CD4-positive, alpha-beta T cell treated with Interferon alpha-2 for 1 hour (primary cell): ENCODE measurements around the gene RASL12.
"Not testable (repeated sequence)": the region's sequence is repeated elsewhere in the genome, so short reads cannot be mapped to it uniquely, and the experiment has no call there.

Experiments
- DNase-seq, 2 donors: peaks; one replicate each; pipeline ENCODE4 v3.0.0-alpha.2; 2020 to 2022

Gene RASL12

DNA sequence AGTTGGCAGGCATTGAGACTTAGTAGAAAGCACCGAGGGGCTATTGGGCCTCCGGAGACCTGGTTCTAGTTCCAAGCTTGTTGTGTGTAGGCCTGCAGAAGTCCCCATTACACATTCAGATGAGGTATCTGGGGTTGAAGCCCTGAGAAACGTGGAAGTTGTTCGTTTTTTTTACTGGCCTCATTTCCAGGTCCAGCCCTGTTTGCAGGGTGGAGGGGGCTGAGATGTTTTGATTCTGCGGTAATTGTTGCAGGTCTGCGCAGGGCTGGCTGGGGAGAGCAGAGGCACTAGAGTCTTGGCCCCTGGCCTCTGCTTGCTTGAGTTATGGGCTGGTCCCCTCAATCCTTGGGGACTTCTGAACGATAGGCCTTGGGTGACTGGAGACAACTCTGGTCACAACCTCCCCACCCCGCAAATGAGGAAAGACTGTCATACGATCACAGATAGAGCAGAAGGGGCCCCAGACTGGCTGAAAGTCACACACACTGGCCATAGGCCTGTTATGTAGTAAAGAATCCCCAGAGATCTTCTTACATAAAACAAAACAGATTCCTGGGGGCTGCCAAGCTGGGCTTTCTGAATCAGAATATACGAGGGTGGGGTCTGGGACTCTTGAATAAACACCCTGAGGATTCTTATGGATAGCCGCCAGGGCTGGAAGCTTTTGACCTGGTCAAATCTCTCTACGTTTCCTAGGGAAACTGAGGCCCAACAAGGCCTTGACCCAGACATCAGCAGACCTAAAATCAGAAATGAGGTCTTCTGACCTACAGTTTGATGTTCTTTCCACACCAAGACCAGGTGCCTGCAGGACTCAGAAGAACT, 24.4 kb upstream of the RASL12 start:
- DNase-seq: no peak

DNA sequence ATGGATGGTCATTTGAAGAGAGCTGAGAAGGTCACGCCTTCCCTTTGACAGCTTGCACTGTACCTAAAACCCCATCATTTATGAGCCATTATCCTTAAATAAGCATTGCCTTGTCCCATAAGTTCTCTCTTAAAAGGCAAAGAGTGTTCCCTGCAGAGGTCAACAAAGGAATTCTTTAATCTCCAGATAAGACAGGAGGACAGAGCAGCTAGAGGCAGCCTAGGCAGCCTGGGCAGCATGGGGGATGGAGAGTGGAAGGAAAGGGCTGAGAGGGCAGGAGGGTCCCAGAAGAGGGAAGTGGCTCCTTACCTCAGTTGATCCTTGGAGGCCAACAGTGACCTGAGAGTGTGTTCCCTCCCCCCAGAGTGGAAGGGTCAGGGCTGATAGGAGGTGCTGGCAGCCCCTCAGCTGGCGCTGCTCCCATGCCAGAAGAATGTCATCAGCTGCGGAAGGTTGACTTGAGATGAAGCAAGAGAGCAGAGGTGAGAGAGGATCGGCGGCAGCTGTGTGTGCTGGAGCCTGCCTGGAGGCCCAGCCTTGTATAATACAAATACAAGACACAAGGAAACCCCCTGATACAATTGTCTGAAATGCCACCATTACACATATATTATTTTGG, 21.5 kb upstream of the RASL12 start:
- no peak for DNase-seq

DNA sequence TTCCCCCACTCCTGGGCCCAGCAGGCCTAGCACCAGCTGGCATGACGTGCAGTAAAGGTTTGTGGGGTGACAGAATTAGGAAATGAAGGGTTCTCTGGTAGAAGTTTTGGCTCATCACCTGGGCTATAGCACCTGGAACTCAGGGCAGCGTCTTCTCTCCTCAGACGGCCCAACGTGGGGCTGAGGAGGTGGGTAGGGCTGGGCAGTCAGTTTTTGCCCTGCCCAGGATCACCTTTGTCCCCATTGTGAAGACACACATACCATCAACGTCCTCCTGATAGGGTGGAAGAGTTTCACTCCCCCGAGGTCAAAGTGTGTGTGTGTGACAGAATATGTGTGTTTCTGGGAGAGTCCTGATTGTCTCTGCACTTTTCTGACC, 20.8 kb upstream of the RASL12 start:
- DNase-seq: no peak

DNA sequence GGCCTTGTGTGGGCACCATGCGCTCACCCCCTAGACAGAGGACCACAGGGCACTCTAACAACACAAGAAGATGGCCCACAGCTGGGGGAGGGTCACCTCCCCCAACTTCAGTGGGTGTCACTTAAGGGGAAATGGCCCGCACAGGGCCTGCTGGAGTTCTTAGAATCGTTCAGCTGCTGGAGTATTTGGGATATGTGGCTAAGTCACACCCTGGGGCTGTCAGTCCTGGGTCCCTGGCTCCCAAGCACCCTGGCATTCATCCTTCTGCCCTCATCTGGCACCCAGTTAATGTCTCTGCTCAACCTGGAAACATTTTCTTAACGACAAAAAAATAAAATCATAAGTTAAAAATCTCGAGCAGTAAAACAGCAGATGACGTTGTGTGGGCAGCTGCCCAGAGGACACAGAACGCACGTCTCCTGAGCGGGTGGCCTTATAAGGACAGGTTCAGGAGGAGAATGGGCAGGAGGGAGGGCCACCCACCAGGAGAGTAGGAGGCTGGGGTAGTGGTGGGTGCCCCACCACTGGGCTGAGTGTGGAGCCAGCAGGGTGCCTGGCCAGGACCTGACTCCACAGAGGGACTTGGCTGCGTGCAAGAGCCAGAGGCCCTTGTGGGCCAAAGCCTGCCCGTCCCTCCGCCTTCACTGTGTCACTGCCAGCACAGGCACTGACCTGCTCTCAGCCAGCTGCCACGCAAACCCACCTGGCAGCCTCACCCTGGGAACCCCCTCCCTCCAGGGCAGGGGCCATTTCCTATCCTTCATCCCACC, 20.3 kb upstream of the RASL12 start:
- no peak for DNase-seq

DNA sequence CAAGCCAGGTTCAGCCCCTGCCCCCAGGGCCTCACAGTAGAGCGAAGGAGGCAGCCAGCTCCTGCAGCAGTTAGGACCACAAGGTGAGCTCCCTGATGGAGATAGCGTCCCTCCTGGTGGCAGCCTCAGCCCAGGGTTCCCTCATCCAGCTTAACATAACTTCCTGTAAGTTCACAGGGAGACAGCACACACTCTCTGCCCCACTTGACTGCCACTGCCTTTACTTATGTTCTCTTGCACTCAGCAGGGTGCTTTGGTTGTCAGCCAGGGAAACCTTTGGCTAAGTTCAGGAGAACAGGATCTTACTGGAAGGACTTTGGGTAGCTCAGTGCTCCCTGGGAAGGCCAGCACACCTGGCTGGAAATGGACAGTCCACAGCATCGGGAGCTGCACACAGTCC, 19.6 kb upstream of the RASL12 start:
- DNase-seq: no peak

DNA sequence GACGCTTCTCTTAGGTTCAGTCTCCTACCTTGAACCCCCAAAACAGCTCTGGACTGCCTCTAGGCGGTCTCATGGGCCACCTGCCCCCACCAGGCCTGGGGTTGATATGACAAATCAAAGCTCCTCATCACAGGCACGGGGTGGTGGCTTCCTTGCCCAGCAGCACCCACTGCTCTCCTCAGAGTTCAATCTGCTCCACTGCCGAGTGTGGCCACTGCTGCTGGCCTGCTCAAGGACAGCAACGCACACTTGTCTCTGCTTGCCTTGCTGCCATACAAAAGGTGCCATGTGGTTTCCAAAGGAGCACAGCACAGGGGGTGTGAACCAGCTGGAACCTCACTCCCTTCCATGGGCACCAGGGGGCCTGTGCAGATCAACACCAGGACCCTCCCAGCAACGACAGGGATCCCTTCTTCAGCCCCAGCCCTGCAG, 18.9 kb upstream of the RASL12 start:
- DNase-seq: no peak

DNA sequence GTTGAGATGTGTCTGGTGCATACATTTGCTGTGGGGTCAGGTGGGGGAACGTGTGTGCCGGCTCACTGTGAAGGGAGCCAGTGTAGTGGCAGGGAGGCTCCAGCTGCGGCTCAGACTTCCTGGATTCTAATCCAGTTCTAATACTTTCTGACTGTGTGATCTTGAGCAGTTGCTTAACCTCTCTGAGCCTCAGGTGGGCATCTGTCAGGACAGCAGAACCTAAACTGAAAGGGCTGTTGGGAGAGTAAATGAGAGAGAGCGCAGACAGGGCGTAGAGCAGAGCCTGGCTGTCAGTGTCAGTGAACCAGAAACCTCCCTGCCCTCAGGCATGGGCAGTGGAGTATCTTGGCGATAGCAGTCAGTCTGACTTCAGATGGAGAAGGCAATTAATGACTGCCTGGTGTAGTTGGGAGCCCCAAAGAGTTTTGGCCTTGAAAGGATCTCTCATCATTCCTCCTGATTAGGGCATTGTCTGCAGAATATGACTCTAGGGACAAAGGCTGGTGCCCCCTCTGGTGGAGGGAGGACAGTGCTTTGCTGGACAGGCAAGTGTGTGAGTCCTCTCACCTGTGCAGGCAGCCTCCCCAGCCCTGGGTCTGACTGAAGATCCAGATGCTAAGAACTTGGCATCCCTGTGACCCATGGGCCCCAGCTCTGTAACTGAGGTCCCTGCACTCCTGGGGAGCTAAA, 18.3 kb upstream of the RASL12 start:
- peak in 1 of 2 donors; percentile 7 for DNase-seq

DNA sequence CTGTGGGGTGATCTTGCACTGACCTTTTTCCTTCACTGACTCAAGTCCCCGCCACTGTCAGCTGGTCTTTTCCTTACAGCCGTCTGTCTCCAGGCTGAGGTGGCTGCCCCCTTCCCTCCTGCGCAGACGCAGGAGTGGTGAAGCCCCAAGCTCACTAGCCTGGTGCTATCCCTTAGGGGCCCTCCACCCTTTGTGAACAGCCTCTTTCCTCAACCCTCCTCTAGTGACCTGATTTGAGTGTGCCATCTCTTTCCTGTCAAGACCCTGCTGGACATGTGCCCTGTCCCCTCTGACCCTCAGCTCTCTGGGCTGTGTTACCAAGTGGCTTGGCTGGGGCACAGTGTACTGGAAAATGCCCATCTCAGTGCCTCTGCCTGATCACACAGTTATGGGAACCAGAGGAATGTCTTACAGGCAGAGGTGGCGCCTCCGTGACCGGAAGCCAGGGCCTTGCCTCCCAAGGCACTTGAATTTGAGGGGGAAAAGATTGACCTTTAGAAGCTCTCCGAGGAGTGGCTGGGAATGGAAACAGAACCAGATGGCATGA, 17.5 kb upstream of the RASL12 start:
- DNase-seq: no peak

DNA sequence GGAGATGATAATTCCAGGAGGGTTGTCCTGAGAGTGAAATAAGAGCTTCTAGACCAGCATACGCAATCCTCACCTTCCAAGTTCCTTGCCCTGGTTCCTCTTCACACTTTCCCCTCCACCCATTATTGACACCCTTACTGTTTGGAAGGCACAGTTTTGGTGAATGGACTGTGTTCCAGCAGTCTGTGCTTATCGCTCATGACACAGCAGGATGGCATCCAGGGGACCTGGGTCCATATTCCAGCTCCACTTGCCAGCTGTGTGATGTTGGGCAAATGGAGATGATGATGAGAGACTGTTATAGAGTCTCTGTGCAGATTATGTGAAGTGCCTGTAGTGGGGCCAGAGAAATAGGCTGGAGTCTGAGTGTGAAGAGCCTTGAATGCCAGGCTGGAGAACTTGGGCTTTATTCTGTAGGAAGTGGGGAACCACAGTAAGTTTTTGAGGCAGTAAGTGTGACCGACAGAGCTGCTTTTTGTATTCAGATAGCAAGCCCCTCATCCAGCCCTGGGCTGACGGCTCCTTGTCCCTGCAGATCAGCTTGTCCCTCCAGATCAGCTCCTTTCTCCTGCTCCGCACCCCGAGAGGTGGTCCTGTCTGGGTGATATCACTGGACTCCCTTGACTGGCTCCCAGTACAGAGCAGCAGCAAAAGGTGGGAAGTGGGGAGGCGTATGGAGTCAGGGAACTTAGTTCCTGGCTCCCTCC, 16.9 kb upstream of the RASL12 start:
- no peak for DNase-seq

DNA sequence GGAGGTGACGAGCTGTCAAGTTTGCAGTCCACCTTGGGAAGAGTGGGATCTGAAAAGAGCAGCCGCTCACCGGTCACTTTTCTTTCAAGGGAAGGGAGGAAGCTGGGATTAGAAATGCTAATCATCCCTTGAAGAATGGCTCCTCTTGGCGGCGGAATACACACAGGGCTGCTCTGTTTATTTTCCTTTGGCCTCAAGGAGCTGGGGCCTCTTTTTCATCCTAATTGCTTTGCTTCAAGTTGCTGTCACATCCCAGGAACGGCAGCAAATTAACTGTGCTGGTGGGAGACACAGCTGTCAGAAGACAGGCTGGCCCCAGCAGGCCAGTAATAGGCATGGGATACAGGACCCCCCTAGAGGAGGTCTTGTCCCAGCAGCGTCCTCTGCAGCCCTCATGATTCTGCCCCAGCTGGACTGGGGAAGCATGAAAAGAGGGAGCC, 15.5 kb upstream of the RASL12 start:
- no peak for DNase-seq

DNA sequence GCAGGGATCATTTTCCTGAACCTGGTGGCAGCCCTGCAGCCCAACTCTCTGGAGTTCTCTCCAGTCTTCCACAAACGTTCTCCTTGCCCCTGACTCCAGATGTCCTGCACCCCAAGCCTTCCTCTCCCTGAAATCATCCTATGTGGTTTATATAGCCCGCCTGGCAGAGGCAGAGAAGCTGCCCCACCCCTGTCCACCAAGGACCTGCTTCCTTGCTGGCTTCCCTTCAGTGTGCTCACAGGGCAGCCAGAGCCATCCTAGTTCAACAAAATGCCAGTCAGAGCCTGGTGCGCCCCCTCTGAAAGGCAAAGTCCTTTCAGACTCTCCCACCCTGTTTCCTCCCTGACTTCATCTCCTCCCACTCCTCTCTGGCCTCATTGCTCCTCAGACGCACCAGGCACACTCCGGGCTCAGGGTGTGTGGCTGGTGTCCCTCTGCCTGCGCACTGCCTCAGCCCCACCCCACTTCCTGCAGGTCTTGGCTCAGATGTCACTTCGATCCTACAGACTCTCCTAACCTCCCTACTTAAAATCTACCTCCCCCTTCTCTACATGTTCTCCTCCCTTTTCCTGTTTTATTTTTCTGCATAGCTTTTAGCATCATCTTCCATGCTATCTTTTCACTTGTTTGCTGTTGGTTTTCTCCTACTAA, 14.6 kb upstream of the RASL12 start:
- DNase-seq: peak in 1 of 2 donors; percentile 8

DNA sequence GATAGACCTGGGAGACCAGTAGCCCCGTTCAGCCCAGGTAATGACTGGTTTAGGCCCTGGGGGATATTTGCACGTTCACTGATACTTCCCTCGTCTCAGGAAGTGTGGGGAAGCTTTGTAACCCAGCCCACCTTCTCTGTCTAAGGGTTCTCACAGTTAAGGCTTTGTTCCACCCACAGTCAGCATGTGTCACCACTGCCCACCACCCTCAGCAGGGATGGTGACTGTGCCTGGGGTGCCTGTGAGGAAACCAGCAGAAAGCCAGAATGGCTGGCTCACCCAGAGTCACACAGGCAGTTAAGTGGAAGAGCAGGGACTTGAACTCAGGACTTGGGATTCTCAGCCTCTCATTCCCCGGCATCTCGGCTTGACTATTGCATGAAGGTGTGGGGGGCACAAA, 14.0 kb upstream of the RASL12 start:
- no peak for DNase-seq

DNA sequence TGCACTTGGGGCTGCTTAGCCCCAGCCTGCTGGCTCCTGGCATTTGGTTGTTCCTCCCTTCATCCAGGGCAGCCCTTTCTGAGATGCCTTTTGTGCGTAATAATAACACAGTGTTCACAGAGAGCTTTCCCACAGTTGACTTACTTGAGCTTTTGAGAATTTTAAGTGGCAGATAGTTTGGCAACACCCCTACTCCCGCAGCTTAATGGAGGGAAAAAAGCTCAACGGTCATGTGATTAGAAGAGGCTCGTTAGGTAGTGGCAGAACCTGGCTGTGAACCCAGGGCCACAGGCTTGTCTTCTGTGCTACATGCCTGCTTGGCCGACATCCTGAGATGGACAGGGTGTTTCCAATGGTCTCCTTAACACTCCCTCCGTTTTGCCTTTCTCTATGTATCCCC, 13.5 kb upstream of the RASL12 start:
- no peak for DNase-seq

DNA sequence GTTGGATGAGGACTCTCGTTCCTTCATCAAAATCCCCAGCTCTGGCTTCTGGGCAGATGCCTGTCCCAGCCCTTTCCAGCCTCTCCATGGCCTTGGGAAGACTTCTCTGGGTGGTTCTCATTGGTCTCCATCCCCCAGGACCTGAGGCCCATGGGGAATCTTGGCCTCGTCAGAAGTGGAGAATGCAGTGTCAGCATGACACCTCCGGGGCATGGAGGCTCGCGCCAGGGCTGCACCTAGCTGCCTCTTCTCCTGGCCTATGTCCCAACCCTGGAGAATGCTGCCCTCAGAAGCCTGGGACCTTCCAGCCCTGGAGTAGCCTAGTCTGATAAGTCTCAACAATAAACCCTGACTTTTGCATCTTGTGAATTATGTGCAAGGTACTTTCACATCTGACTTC, 11.8 kb upstream of the RASL12 start:
- no peak for DNase-seq

DNA sequence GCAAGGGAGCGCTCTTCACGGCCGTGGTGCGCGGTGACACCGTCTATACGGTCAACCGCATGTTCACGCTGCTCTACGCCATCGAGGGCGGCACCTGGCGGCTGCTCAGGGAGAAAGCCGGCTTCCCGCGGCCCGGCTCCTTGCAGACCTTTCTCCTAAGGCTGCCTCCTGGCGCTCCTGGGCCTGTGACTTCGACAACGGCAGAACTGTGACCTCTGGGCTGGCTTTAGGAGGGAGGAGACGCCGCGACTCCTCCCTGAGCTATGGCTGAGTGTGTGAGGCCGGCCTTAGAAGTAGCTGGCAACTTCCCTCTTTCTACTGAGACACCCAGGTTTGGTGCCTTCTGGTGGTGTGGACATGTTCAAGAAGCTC, 10.2 kb upstream of the RASL12 start:
- peak; percentile 18 to 37 for DNase-seq

DNA sequence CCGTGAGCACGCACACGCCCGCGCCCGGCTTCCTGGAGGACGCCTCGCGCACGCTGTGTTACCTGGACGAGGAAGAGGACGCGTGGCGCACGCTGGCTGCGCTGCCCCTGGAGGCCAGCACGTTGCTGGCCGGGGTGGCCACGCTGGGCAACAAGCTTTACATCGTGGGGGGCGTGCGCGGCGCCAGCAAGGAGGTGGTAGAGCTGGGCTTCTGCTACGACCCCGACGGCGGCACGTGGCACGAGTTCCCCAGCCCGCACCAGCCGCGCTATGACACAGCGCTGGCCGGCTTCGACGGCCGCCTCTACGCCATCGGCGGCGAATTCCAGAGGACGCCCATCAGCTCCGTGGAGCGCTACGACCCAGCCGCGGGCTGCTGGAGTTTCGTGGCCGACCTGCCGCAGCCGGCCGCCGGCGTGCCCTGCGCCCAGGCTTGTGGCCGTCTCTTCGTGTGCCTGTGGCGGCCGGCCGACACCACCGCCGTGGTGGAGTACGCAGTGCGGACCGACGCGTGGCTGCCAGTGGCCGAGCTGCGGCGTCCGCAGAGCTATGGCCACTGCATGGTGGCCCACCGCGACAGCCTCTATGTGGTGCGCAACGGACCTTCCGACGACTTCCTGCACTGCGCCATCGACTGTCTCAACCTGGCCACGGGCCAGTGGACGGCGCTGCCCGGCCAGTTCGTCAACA, 9.6 kb upstream of the RASL12 start:
- no peak for DNase-seq

DNA sequence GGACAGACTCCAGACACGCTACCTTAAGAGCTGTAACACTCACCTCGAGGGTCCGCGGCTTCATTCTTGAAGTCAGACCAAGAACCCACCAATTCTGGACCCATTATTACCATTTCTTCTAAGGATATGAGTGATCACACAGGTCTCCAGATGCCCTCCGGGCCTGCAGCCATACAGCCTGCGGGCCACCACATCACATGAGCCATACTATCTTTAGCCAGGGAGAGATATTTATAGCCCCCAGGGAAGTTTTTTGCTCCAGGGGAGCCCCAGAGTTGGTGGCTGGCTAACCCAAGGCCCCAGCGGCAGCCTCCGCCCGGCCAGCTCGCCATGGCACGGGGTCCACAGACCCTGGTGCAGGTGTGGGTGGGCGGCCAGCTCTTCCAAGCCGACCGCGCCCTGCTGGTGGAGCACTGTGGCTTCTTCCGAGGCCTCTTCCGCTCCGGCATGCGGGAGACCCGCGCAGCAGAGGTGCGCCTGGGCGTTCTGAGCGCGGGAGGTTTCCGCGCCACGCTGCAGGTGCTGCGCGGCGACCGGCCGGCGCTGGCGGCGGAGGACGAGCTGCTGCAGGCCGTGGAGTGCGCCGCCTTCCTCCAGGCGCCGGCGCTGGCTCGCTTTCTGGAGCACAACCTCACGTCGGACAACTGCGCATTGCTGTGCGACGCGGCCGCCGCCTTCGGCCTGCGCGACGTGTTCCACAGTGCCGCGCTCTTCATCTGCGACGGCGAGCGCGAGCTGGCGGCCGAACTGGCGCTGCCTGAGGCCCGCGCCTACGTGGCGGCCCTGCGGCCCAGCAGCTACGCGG, 8.9 kb upstream of the RASL12 start, which contains the start of gene KBTBD13:
KBTBD13 (plus strand) TSS at position 261 of the 805 bp plus-strand sequence; CDS start at position 331, 70 bp downstream.
- no peak for DNase-seq

DNA sequence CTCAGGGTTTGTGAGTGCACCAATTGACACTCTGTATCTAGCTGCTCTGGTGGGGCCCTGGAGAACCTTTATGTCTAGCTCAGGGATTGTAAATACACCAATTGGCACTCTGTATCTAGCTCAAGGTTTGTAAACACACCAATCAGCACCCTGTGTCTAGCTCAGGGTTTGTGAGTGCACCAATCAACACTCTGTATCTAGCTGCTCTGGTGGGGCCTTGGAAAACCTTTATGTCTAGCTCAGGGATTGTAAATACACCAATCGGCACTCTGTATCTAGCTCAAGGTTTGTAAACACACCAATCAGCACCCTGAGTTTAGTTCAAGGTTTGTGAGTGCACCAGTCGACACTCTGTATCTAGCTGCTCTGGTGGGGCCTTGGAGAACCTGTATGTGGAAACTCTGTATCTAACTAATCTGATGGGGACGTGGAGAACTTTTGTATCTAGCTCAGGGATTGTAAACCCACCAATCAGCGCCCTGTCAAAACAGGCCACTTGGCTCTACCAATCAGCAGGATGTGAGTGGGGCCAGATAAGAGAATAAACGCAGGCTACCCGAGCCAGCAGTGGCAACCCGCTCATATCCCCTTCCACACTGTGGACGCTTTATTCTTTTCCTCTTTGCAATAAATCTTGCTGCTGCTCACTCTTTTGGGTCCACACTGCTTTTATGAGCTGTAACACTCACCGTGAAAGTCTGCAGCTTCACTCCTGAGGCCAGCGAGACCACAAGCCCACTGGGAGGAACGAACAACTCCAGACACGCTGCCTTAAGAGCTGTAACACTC, 8.0 kb upstream of the RASL12 start:
- DNase-seq: not testable (repeated sequence)

DNA sequence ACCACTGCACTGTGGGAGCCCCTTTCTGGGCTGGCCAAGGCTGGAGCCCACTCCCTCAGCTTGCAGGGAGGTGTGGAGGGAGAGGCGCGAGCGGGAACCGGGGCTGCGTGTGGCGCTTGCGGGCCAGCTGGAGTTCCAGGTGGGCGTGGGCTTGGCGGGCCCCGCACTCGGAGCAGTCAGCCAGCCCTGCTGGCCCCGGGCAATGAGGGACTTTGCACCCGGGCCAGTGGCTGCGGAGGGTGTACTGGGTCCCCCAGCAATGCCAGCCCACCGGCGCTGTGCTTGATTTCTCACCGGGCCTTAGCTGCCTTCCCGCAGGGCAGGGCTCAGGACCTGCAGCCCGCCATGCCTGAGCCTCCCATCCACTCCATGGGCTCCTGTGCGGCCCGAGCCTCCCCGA, 7.2 kb upstream of the RASL12 start:
- not testable (repeated sequence) for DNase-seq
